GM23338 (cell line): ENCODE data around the gene HOXA2. TPM values are rescaled to one million over a fixed set of nuclear protein-coding genes. Genes with fewer than 3 reads are reported as not detected.

Experiments
- ATAC-seq: fragments of 200-7000 bp; cut with Tn5 transposase; 3 replicates; pipeline ENCODE4 v1.9.1; 2020
- DNase-seq: peaks from one replicate; pipeline ENCODE4 v3.0.0-alpha.2; 2015; ENCODE audit warnings: low spot score
- H2AFZ ChIP-seq: fragments of 200-600 bp; sonication (generic); 2 replicates; pipeline ENCODE4 v1.8.0; 2016; ENCODE audit warnings: antibody characterized with exemption, mild to moderate bottlenecking, moderate library complexity
- H3F3A ChIP-seq: fragments of 200-600 bp; sonication (generic); replicated peaks from 2 replicates; pipeline ENCODE4 v1.8.0; 2017; ENCODE audit warnings: antibody characterized with exemption, mixed run types, low read depth
- H3K27ac ChIP-seq: fragments of 200-600 bp; sonication (generic); 2 replicates; pipeline ENCODE4 v1.6.1; 2016; ENCODE audit warnings: low read depth
- H3K27me3 ChIP-seq: fragments of 200-600 bp; sonication (generic); 2 replicates; pipeline ENCODE4 v1.8.0; 2016; ENCODE audit warnings: mild to moderate bottlenecking, mixed run types, moderate library complexity; ENCODE audit not compliant: insufficient read depth
- H3K36me3 ChIP-seq: fragments of 200-600 bp; sonication (generic); 2 replicates; pipeline ENCODE4 v1.8.0; 2016; ENCODE audit warnings: mild to moderate bottlenecking; ENCODE audit not compliant: insufficient read depth
- H3K4me1 ChIP-seq: fragments of 200-600 bp; sonication (generic); 2 replicates; pipeline ENCODE4 v1.8.0; 2016; ENCODE audit warnings: mild to moderate bottlenecking, moderate library complexity; ENCODE audit not compliant: insufficient read depth
- H3K4me2 ChIP-seq: fragments of 200-600 bp; sonication (generic); 2 replicates; pipeline ENCODE4 v1.7.1; 2017; ENCODE audit warnings: mixed run types
- H3K4me3 ChIP-seq: fragments of 200-600 bp; sonication (generic); 2 replicates; pipeline ENCODE4 v1.6.1; 2016; ENCODE audit warnings: mixed run types
- H3K79me2 ChIP-seq: fragments of 200-600 bp; sonication (generic); replicated peaks from 2 replicates; pipeline ENCODE4 v1.8.0; 2017; ENCODE audit warnings: mild to moderate bottlenecking; ENCODE audit not compliant: insufficient read depth
- H3K9me2 ChIP-seq: fragments of 200-600 bp; sonication (generic); 2 replicates; pipeline ENCODE4 v1.8.0; 2017; ENCODE audit not compliant: insufficient read depth
- H4K20me1 ChIP-seq: fragments of 200-600 bp; sonication (generic); replicated peaks from 2 replicates; pipeline ENCODE4 v1.8.0; 2017; ENCODE audit warnings: mild to moderate bottlenecking; ENCODE audit not compliant: insufficient read depth
- H3K27ac Mint-ChIP-seq: 2 replicates; pipeline ENCODE4 v1.8.0; 2020; ENCODE audit warnings: inconsistent platforms, mild to moderate bottlenecking, moderate library complexity, mixed read lengths
- H3K27me3 Mint-ChIP-seq: 3 replicates; pipeline ENCODE4 v1.8.0; 2022; ENCODE audit warnings: low read depth, mild to moderate bottlenecking, moderate library complexity, mixed read lengths, inconsistent platforms; ENCODE audit not compliant: insufficient read depth, poor library complexity
- H3K36me3 Mint-ChIP-seq: 3 replicates; pipeline ENCODE4 v1.8.0; 2021; ENCODE audit warnings: low read depth, mild to moderate bottlenecking, inconsistent platforms, moderate library complexity, mixed read lengths
- H3K4me1 Mint-ChIP-seq: 3 replicates; pipeline ENCODE4 v1.8.0; 2020; ENCODE audit warnings: mild to moderate bottlenecking, inconsistent platforms, mixed read lengths
- H3K4me3 Mint-ChIP-seq: 3 replicates; pipeline ENCODE4 v1.8.0; 2021; ENCODE audit warnings: moderate library complexity, mild to moderate bottlenecking, inconsistent platforms, mixed read lengths
- H3K9me3 Mint-ChIP-seq: 3 replicates; pipeline ENCODE4 v1.8.0; 2020; ENCODE audit warnings: moderate library complexity, mild to moderate bottlenecking, inconsistent platforms, mixed read lengths
- EZH2 ChIP-seq: fragments of 200-600 bp; sonication (generic); IDR thresholded peaks from one replicate; pipeline ENCODE4 v1.8.0; 2017; ENCODE audit warnings: antibody characterized with exemption, mild to moderate bottlenecking, low read depth; ENCODE audit not compliant: unreplicated experiment
- EZH2phosphoT487 ChIP-seq: fragments of 200-600 bp; sonication (generic); IDR thresholded peaks from one replicate; pipeline ENCODE4 v1.8.1; 2018; ENCODE audit warnings: antibody characterized with exemption; ENCODE audit not compliant: unreplicated experiment
- NANOG ChIP-seq: IDR thresholded peaks from 2 replicates; pipeline ENCODE4 v1.6.1; 2016; ENCODE audit warnings: antibody characterized with exemption, borderline replicate concordance
- ZNF114 ChIP-seq: fragments of 250-450 bp; sonication (Bioruptor Pico); IDR thresholded peaks from 2 replicates; pipeline ENCODE4 v1.5.0; 2020; ENCODE audit warnings: mild to moderate bottlenecking, moderate library complexity
- polyA plus RNA-seq: library from polyadenylated mRNA; unstranded; fragments of >200 nt; fragmentation: Nextera tagmentation; extraction: Ambion mirVana; gene quantifications from 2 replicates; pipeline ENCODE4 v1.2.1, GENCODE V29; 2016
- total RNA-seq: library from RNA; depleted of rRNA; stranded (reverse); fragments of >200 nt; shearing (Covaris generic); gene quantifications from 2 replicates; pipeline ENCODE4 v1.2.3, GENCODE V29; 2014
- TF ChIP-seq, protein P1 (sequence below), 2 experiments: fragments of 200-600 bp in 1 of 2; sonication (generic) in 1 of 2; conservative IDR thresholded peaks; 2 replicates each; pipeline versions ENCODE4 v1.5.1 to v1.6.1; 2016 to 2017; ENCODE audit warnings: antibody characterized with exemption in 2 of 2, low read depth in 2 of 2, mild to moderate bottlenecking in 2 of 2, moderate library complexity in 1 of 2
- TF ChIP-seq, protein P2 (sequence below): IDR thresholded peaks from one replicate; pipeline ENCODE4 v1.6.1; 2018; ENCODE audit warnings: antibody characterized with exemption; ENCODE audit not compliant: unreplicated experiment

The HOXA2 gene
- total and polyA plus RNA-seq, 2 experiments from 2014 or later = not detected

DNA sequence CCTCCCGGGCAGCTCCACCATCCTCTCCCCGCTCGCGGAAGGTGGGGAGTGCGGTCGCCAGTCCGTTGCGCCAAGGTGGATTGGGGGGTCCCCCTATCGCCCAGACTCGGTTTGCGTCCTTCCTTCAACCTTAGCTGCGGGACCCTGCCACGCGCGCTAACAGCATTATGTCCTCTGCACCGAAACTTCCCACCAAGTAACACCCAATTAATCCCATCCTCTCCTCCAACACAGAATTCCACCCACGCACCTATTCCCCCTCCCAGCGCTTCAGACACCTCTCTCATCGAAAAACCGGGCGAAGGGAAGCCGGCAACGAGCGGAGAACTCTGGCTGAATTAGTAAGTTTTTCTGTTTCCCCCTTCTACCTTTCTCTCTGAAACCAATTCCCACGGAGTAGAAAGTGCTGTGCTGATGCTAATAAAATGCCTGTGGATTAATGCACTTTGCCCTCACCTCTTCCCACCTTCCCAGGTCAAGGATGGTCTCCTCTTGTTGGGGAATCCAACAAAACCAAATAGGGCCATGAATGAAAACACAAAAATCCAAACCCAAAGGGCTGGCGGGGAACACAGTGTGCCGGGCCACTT lies 49.0 kb upstream of the HOXA2 start:
- Histone ChIP-seq H3K4me1 (peaks cover 24% of the 10 kb centered on the region), H3K36me3 (no peaks in the 10 kb centered on the region), H4K20me1 (peaks cover 51% of the 10 kb centered on the region), H3K9me2 (no peaks in the 10 kb centered on the region), H3F3A (peaks cover 41% of the 10 kb centered on the region), H3K4me2 (peak overlapping the region; percentile 74), H2AFZ (no peak overlapping the region), H3K27me3 (peaks cover 100% of the 10 kb centered on the region), H3K27ac (no peak overlapping the region), H3K79me2 (no peaks in the 10 kb centered on the region), H3K4me3 (peak overlapping the region; percentile 43)
- H3K27ac Mint-ChIP-seq = no peak overlapping the region
- peak overlapping the region; percentile 50 for H3K4me3 Mint-ChIP-seq
- peaks cover 23% of the 10 kb centered on the region for H3K9me3 Mint-ChIP-seq
- peaks cover 100% of the 10 kb centered on the region for H3K27me3 Mint-ChIP-seq
- DNase-seq = peak; percentile 9
- H3K4me1 Mint-ChIP-seq = peaks cover 23% of the 10 kb centered on the region
- TF ChIP-seq, protein P1, sequence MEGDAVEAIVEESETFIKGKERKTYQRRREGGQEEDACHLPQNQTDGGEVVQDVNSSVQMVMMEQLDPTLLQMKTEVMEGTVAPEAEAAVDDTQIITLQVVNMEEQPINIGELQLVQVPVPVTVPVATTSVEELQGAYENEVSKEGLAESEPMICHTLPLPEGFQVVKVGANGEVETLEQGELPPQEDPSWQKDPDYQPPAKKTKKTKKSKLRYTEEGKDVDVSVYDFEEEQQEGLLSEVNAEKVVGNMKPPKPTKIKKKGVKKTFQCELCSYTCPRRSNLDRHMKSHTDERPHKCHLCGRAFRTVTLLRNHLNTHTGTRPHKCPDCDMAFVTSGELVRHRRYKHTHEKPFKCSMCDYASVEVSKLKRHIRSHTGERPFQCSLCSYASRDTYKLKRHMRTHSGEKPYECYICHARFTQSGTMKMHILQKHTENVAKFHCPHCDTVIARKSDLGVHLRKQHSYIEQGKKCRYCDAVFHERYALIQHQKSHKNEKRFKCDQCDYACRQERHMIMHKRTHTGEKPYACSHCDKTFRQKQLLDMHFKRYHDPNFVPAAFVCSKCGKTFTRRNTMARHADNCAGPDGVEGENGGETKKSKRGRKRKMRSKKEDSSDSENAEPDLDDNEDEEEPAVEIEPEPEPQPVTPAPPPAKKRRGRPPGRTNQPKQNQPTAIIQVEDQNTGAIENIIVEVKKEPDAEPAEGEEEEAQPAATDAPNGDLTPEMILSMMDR (conservative IDR thresholded peaks at IDR 0.05; ENCODE audit: low read depth in 2 of 2) = peak in 1 of 2 experiments; percentile 20; a peak in 1 of 4 replicates
- TF ChIP-seq EZH2phosphoT487 = peak; percentile 80
- peak; percentile 99 for TF ChIP-seq EZH2
- TF ChIP-seq, protein P2, sequence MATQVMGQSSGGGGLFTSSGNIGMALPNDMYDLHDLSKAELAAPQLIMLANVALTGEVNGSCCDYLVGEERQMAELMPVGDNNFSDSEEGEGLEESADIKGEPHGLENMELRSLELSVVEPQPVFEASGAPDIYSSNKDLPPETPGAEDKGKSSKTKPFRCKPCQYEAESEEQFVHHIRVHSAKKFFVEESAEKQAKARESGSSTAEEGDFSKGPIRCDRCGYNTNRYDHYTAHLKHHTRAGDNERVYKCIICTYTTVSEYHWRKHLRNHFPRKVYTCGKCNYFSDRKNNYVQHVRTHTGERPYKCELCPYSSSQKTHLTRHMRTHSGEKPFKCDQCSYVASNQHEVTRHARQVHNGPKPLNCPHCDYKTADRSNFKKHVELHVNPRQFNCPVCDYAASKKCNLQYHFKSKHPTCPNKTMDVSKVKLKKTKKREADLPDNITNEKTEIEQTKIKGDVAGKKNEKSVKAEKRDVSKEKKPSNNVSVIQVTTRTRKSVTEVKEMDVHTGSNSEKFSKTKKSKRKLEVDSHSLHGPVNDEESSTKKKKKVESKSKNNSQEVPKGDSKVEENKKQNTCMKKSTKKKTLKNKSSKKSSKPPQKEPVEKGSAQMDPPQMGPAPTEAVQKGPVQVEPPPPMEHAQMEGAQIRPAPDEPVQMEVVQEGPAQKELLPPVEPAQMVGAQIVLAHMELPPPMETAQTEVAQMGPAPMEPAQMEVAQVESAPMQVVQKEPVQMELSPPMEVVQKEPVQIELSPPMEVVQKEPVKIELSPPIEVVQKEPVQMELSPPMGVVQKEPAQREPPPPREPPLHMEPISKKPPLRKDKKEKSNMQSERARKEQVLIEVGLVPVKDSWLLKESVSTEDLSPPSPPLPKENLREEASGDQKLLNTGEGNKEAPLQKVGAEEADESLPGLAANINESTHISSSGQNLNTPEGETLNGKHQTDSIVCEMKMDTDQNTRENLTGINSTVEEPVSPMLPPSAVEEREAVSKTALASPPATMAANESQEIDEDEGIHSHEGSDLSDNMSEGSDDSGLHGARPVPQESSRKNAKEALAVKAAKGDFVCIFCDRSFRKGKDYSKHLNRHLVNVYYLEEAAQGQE = no peak
- ATAC-seq = no peak
- no peaks in the 10 kb centered on the region; the same call in 2 of the 3 replicates for H3K36me3 Mint-ChIP-seq

DNA sequence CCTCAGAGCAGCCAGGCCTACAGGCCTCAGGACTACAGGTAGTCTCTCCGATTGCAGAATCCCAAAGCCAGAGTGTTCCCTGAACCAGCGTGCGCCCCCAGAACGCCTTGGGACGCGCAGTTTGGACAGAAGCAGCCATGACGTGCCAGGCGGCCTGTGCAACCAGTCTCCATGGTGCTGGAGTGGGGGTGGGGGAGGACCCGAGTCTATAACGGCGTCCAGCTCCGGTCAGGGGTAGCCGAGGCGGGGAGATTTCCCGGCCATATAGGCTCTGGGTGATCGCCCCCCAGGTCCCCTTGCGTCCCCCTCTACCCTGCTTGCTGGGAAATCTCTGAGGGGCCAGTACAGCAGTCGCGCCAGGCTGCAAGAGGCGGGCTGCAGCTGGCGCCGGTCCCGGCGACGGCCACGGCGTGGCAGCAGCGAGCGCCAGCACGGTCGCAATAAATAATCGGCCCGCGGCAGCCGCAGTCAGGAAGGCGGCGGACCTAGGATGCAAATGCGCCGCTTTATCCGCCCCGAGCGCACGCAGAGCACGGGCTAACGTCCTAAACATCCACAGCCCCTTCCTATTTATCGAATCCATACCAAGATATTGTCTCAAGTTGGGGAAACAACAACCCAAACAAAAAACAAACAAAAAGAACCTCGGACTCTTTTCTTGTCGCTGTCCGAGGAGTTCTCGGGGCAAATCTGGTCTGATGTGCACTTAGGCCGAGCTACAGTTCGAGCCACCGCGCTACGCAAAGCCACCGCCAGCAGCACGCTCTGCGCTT lies 48.3 kb upstream of the HOXA2 start:
- Mint-ChIP-seq H3K4me1 (peaks cover 21% of the 10 kb centered on the region), H3K27ac (no peak overlapping the region), H3K36me3 (no peaks in the 10 kb centered on the region; the same call in 2 of the 3 replicates), H3K27me3 (peaks cover 100% of the 10 kb centered on the region), H3K9me3 (peaks cover 26% of the 10 kb centered on the region), H3K4me3 (peak overlapping the region; percentile 50)
- peak; percentile 85 for DNase-seq
- Histone ChIP-seq H3F3A (peaks cover 43% of the 10 kb centered on the region), H3K79me2 (no peaks in the 10 kb centered on the region), H4K20me1 (peaks cover 54% of the 10 kb centered on the region), H3K4me3 (peak overlapping the region; percentile 43), H3K4me2 (peak overlapping the region; percentile 74), H2AFZ (no peak overlapping the region), H3K27ac (no peak overlapping the region), H3K36me3 (no peaks in the 10 kb centered on the region), H3K9me2 (no peaks in the 10 kb centered on the region), H3K27me3 (peaks cover 100% of the 10 kb centered on the region), H3K4me1 (peaks cover 24% of the 10 kb centered on the region)
- TF ChIP-seq, protein P1 (conservative IDR thresholded peaks at IDR 0.05; ENCODE audit: low read depth in 2 of 2) = peak; percentile 64 to 73
- TF ChIP-seq EZH2 (peak; percentile 93), NANOG (no peak), EZH2phosphoT487 (peak; percentile 85), ZNF114 (CRISPR knock-in tag) (no peak)
- TF ChIP-seq, protein P2 = no peak
- ATAC-seq = peak; percentile 63
